ENCODE results near the gene CCNDBP1. TPM values are rescaled to one million over a fixed set of nuclear protein-coding genes. Genes with fewer than 3 reads are reported as not detected.

CCNDBP1 gene
- total RNA-seq, 2 donors from 2014 or later, result 61.5 to 153 TPM

DNA sequence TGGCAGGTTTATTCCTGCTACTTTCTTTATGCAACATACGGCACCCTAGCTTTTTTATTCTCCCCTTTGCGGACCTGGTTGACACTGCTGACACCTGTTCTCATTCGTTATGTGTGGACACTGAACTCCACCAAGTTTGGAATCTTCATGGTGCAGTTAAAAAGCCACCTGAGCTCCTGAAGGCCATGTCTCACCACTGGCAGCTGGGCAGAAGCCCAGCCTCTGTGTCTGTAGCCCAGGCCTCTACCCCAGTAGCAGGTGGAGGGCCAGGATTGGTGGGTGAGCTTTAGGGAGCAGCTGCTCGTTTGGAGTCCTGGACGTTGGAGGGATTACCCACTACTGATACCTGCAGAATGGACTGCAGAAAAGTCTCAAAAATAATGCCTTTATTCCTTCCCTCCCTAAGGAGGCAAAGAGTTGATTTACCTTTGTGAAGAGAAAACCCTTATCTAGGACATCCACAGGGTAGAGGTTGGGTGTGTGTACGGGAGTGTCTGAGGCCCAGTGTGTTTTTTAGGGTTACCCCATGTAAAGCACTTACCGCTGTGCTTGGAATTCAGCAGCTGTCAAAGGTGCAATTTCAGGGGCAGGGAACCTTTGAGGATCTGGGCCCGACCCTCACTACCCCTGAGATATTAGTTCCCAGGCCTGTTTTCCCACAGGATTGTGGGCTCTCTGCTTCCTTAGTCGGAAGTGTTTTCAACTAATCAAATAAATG lies 637 bp upstream of the CCNDBP1 start:
- no peak for TF ChIP-seq CTCF (IDR thresholded peaks at IDR 0.05)
- DNase-seq (ENCODE audit: low spot score), result no peak
- ATAC-seq (ENCODE audit: insufficient number of reproducible peaks, low FRiP score, low read depth), result no peak
- Histone ChIP-seq H3K9me3 (no peaks in the 10 kb centered on the region), H3K4me1 (ENCODE audit: control insufficient read depth in 1 of 2, low read depth in 2 of 2) (peaks cover 21 to 30% of the 10 kb centered on the region in 2 donors), H3K36me3 (peaks cover 9% of the 10 kb centered on the region), H3K4me3 (peak overlapping the region; percentile 87), H3K27me3 (replicated peaks; ENCODE audit: insufficient read depth) (no peaks in the 10 kb centered on the region), H3K27ac (peak overlapping the region; percentile 90 to 94)

GRCh38 chr15:43186003-43186353 lies 775 bp downstream of the CCNDBP1 start:
- Histone ChIP-seq H3K4me3 (peak overlapping the region; percentile 87), H3K36me3 (peaks cover 22% of the 10 kb centered on the region), H3K9me3 (no peaks in the 10 kb centered on the region), H3K4me1 (ENCODE audit: control insufficient read depth in 1 of 2, low read depth in 2 of 2) (peaks cover 21 to 30% of the 10 kb centered on the region in 2 donors), H3K27ac (peak overlapping the region; percentile 90 to 94), H3K27me3 (replicated peaks; ENCODE audit: insufficient read depth) (no peaks in the 10 kb centered on the region)
- DNase-seq (ENCODE audit: low spot score), result no peak
- TF ChIP-seq CTCF (IDR thresholded peaks at IDR 0.05), result no peak
- no peak for ATAC-seq (ENCODE audit: insufficient number of reproducible peaks, low FRiP score, low read depth)

DNA sequence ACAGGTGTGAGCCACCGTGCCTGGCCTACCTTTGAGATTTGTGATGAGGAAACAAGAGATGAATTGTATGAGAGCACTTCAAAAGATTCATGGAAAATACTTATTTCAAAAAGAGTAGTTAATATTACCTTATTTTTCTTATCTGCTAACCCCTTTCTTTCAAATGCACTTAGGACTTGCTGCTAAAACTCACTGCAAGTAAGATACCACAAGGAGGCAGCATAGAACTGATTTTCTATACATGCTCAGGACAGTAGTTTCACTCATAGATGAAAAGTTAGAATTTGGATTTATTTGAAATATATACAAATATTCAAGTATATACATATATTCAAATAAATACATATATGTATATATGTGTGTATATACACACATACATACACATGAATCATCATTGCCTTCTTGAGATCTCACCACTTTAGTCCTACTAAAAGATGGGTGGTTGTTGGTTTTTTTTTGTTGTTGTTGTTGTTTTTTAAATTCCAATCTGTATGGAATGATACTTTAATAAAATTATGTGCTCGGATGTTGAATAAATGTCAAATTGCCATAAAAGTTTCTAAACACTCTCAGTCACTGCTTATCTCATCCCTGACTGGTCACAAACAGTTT lies 2.4 kb downstream of the CCNDBP1 start:
- H3K4me3 ChIP-seq, result no peak overlapping the region
- peaks cover 14% of the 10 kb centered on the region in 2 donors for H3K4me1 ChIP-seq (ENCODE audit: control insufficient read depth in 1 of 2, low read depth in 2 of 2)
- no peak for ATAC-seq (ENCODE audit: insufficient number of reproducible peaks, low FRiP score, low read depth)

GRCh38 chr15:43189296-43189695 lies 4.1 kb downstream of the CCNDBP1 start:
- no peaks in the 10 kb centered on the region for H3K27me3 ChIP-seq (replicated peaks; ENCODE audit: insufficient read depth)
- peaks cover 14% of the 10 kb centered on the region in 2 donors for H3K4me1 ChIP-seq (ENCODE audit: control insufficient read depth in 1 of 2, low read depth in 2 of 2)
- no peak for TF ChIP-seq CTCF (IDR thresholded peaks at IDR 0.05)
- no peaks in the 10 kb centered on the region for H3K9me3 ChIP-seq
- no peak for ATAC-seq (ENCODE audit: insufficient number of reproducible peaks, low FRiP score, low read depth)
- H3K36me3 ChIP-seq, result peaks cover 42% of the 10 kb centered on the region
- no peak overlapping the region for H3K27ac ChIP-seq
- H3K4me3 ChIP-seq, result no peak overlapping the region
- DNase-seq (ENCODE audit: low spot score), result no peak

More for the DNA sequence above, 2.4 kb downstream of the CCNDBP1 start:
- DNase-seq (ENCODE audit: low spot score), result no peak
- Histone ChIP-seq H3K9me3 (no peaks in the 10 kb centered on the region), H3K27me3 (replicated peaks; ENCODE audit: insufficient read depth) (no peaks in the 10 kb centered on the region), H3K27ac (no peak overlapping the region), H3K36me3 (peaks cover 35% of the 10 kb centered on the region)
- peak; percentile 38 for TF ChIP-seq CTCF (IDR thresholded peaks at IDR 0.05)

GRCh38 chr15:43190178-43190577 lies 5.0 kb downstream of the CCNDBP1 start:
- no peaks in the 10 kb centered on the region for H3K9me3 ChIP-seq
- no peak for TF ChIP-seq CTCF (IDR thresholded peaks at IDR 0.05)
- DNase-seq (ENCODE audit: low spot score) (no peak), ATAC-seq (ENCODE audit: insufficient number of reproducible peaks, low FRiP score, low read depth) (no peak)
- no peak overlapping the region for H3K27ac ChIP-seq
- no peaks in the 10 kb centered on the region for H3K27me3 ChIP-seq (replicated peaks; ENCODE audit: insufficient read depth)
- no peak overlapping the region for H3K4me3 ChIP-seq
- H3K36me3 ChIP-seq, result peaks cover 50% of the 10 kb centered on the region
- peaks cover 14% of the 10 kb centered on the region in 2 donors for H3K4me1 ChIP-seq (ENCODE audit: control insufficient read depth in 1 of 2, low read depth in 2 of 2)

Data from thoracic aorta (tissue), 2 donors.